NCI-H2171 (cell line): Measurements from ENCODE around the gene AKR1C8.
"Not testable (repeated sequence)": the region's sequence is repeated elsewhere in the genome, so short reads cannot be mapped to it uniquely, and the experiment has no call there.

Experiments
- DNase-seq: peaks from one replicate; lab custom pipeline; 2025; lab: John Stamatoyannopoulos, UW

AKR1C8 gene

GRCh38 chr10:5165738-5166137 is 19.2 kb downstream of the AKR1C8 start:
- DNase-seq, result no peak

- DNase-seq, result no peak
These were observed 21.5 kb downstream of the AKR1C8 start for GRCh38 chr10:5163487-5163886.

- DNase-seq, result no peak
These were observed 25.8 kb downstream of the AKR1C8 start for GRCh38 chr10:5159126-5159525.

- DNase-seq, result no peak
These were observed 27.4 kb downstream of the AKR1C8 start for GRCh38 chr10:5157501-5157900.

- no peak for DNase-seq
These were observed 29.0 kb downstream of the AKR1C8 start for GRCh38 chr10:5155951-5156350.

GRCh38 chr10:5151076-5151475 is 33.9 kb downstream of the AKR1C8 start:
- DNase-seq, result no peak

- no peak for DNase-seq
These were observed 36.3 kb downstream of the AKR1C8 start for GRCh38 chr10:5148678-5149032.

GRCh38 chr10:5147981-5148677 is 36.8 kb downstream of the AKR1C8 start:
- DNase-seq, result no peak

GRCh38 chr10:5147255-5147980 is 37.5 kb downstream of the AKR1C8 start:
- DNase-seq, result no peak

- no peak for DNase-seq
These were observed 38.1 kb downstream of the AKR1C8 start for GRCh38 chr10:5146920-5147254.

GRCh38 chr10:5143137-5143536 is 41.8 kb downstream of the AKR1C8 start:
- DNase-seq, result no peak

- DNase-seq, result no peak
These were observed 42.8 kb downstream of the AKR1C8 start for GRCh38 chr10:5142199-5142598.

- DNase-seq, result not testable (repeated sequence)
These were observed 47.3 kb downstream of the AKR1C8 start for GRCh38 chr10:5137699-5138098.

- DNase-seq, result no peak
These were observed 48.4 kb downstream of the AKR1C8 start for GRCh38 chr10:5136468-5137087.

GRCh38 chr10:5135581-5135980 is 49.4 kb downstream of the AKR1C8 start:
- DNase-seq, result no peak

- no peak for DNase-seq
These were observed 59.5 kb downstream of the AKR1C8 start for GRCh38 chr10:5125315-5126044.

GRCh38 chr10:5123886-5124285 is 61.1 kb downstream of the AKR1C8 start:
- DNase-seq, result no peak

- DNase-seq, result not testable (repeated sequence)
These were observed 65.0 kb downstream of the AKR1C8 start for GRCh38 chr10:5119997-5120396.

- DNase-seq, result no peak
These were observed 67.9 kb downstream of the AKR1C8 start for GRCh38 chr10:5117026-5117425.

- DNase-seq, result no peak
These were observed 68.3 kb downstream of the AKR1C8 start for GRCh38 chr10:5116621-5117020.

GRCh38 chr10:5109861-5110260 is 75.1 kb downstream of the AKR1C8 start:
- DNase-seq, result not testable (repeated sequence)

- DNase-seq, result no peak
These were observed 76.1 kb downstream of the AKR1C8 start for GRCh38 chr10:5108658-5109416.
